GM18870 (cell line): ENCODE data around the gene LCMT1.
"Not testable (repeated sequence)": the region's sequence is repeated elsewhere in the genome, so short reads cannot be mapped to it uniquely, and the experiment has no call there.

Experiments used
- ATAC-seq: cut with Tn5 transposase; IDR thresholded peaks from one replicate; pipeline ENCODE4 v1.9.1; 2021; ENCODE audit warnings: moderate library complexity; ENCODE audit not compliant: unreplicated experiment

LCMT1 gene

GRCh38 chr16:25138130-25138529, 26.6 kb downstream of the LCMT1 start:
- no peak for ATAC-seq

DNA sequence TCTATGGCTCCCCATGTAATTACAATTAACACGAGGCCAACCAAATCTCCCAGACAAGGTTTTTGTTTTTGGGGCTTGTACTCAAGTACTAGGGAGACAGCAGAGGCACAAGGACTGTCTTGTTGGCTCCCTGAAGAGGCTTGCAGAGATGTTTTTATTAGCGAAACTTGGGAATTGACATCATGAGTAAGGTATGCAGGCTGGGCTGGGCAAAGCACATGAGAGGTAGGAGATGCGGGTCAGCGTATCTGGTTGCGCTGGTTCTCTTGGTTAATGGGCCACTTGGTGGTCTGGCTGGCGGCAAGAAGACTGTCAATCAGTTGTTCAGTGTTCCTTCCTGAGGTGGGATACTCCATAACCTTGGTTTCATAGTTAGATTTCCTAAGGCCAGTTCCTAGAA, 28.9 kb downstream of the LCMT1 start:
- no peak for ATAC-seq

DNA sequence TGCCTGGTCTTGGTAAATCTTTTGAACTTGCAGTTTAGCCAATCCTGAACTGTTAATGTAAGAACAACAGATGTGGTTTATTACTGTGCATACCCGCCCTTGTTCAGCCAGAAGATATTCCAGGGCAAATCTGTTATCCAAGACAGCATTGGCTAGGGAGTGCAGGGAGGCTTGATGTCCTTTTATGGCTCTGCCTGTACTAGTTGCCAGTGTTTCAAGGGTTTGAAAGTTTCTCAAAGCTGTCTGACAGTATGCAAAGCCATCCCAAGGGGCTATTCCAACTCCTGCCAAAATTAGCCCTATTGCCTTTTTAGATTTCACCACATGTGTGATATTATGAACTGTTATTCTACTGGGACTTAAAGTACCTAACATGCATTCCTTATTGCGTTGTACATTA, 30.1 kb downstream of the LCMT1 start:
- ATAC-seq: no peak

- no peak for ATAC-seq
These were observed 32.4 kb downstream of the LCMT1 start for GRCh38 chr16:25143928-25144327.

DNA sequence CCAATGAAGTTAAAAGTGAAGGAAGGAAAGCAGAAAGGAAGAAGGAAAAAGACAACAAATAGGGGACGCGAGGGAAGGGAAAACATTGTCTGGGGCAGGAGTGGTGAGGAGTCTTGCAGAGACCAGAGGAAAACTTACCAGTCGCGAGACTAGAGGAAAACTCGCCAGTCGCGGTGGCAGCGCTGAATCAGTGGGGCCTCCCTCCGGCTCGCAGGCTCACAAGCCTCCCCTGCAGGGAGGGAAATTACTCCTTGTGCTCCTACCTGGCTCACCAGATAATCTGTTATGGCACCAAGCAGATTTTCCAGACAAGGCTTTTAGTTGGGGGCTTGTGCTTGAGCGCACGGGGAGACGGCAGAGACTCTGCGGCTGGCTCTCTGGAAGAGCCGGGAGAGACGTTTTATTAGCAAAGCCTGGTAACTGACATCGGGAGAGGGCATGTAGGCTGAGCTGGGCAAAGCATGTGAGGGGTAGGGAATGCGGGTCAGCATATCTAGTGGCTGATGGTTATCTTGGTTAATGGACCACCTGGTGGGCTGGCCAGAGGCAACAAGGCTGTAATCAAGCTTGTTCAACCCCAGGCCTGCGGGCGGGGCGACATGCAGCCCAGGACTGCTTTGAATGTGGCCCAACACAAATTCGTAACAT, 37.1 kb downstream of the LCMT1 start:
- no peak for ATAC-seq

DNA sequence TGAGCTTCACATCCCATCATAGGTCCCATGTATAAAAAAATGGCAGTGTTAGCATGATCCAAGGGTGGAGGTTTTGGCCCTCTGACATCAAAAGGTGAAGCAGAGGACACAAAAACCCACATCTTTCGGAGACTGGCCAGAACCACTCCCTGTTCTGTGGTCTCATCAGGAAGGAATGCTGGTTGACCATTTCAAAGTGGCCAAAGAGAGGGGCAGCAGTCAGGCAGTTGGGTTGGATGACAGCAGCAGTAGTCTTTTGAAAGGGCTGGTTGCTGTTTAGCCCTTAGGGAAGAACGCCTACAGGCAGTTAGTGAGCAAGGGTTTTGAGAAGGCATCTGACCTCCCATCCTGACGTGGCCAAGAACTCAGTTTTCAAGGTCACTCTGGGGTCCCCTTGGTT, 40.5 kb downstream of the LCMT1 start:
- no peak for ATAC-seq

- no peak for ATAC-seq
These were observed 44.3 kb downstream of the LCMT1 start for GRCh38 chr16:25155553-25156460.

- ATAC-seq: no peak
These were observed 45.8 kb downstream of the LCMT1 start for GRCh38 chr16:25157271-25157875.

GRCh38 chr16:25158401-25158800, 46.9 kb downstream of the LCMT1 start:
- no peak for ATAC-seq

- ATAC-seq: no peak
These were observed 50.3 kb downstream of the LCMT1 start for GRCh38 chr16:25161753-25162367.

DNA sequence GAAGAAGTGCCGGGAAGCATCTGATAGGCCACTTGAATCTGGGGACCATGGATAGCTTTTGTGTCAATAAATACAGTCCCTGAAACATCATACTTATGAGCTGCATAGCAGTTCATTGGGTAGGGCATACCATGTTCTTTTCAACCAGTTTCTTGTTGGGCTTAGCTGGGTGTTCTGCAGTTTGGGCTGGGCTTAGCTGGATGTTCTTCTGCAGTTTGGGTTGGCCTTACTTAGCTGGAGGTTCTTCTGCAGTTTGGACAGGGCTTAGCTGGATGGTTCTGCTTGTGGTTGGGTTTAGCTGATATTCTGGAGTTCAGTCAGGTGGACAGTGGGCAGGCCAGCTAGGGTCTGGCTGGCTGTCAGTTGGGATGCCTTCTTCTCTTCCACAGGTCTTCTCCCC, 52.1 kb downstream of the LCMT1 start:
- no peak for ATAC-seq

GRCh38 chr16:25165284-25165683, 53.7 kb downstream of the LCMT1 start:
- ATAC-seq: no peak

- not testable (repeated sequence) for ATAC-seq
These were observed 56.4 kb downstream of the LCMT1 start for GRCh38 chr16:25167920-25168319.

DNA sequence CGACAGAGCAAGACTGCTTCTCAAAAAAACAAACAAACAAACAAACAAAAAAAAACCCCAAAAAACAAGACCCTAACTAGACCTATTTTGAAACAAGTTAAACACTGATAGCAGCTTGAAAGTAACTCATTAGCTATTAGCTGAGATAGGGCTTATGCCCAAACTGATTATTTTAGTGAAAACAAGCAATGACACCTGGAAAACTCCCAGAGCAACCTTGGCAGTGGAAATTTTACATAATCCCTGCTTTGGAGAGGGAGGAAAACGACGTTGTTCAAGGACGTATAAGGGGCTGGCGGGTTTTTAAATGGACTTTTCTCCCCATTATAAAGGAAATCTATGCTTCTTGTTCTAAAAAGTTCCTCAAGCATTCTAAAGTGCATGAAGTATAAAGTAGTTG, 59.8 kb downstream of the LCMT1 start:
- no peak for ATAC-seq

- no peak for ATAC-seq
These were observed 61.3 kb downstream of the LCMT1 start for GRCh38 chr16:25172831-25173230.

DNA sequence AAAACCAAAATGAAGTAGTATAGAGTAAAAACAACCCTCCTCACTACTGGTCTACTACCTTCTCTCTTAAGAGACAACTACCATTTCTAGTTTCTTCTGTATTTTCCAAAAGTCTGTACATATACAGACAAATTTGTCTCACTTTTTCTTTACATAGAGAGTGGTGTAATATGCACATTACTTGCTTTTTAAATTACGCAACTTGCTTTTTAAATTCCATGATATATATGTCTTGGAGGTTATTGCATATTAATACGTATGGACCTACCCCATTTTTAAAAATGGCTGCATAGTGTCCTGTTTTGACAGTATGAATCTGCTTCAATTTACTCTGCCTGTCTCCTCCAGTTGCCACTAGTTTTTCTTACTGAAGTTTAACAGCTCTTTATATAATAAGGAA, 62.7 kb downstream of the LCMT1 start:
- no peak for ATAC-seq

- ATAC-seq: no peak
These were observed 64.6 kb downstream of the LCMT1 start for GRCh38 chr16:25176136-25176535.

DNA sequence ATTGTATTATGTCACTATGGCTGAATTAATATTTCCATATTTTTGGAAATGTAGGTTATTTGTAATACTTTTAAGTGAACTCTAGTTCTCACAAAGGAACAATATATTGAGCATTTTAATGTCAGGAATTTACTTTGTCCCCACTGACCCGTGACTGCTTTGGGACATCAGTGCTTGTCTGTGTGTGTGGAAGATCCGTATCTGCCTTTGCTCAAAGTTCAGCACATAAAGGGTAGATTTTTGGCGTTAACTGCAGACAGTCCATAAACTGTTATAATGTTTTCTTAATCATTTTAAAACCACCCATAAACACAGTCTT, 65.9 kb downstream of the LCMT1 start:
- ATAC-seq: no peak

DNA sequence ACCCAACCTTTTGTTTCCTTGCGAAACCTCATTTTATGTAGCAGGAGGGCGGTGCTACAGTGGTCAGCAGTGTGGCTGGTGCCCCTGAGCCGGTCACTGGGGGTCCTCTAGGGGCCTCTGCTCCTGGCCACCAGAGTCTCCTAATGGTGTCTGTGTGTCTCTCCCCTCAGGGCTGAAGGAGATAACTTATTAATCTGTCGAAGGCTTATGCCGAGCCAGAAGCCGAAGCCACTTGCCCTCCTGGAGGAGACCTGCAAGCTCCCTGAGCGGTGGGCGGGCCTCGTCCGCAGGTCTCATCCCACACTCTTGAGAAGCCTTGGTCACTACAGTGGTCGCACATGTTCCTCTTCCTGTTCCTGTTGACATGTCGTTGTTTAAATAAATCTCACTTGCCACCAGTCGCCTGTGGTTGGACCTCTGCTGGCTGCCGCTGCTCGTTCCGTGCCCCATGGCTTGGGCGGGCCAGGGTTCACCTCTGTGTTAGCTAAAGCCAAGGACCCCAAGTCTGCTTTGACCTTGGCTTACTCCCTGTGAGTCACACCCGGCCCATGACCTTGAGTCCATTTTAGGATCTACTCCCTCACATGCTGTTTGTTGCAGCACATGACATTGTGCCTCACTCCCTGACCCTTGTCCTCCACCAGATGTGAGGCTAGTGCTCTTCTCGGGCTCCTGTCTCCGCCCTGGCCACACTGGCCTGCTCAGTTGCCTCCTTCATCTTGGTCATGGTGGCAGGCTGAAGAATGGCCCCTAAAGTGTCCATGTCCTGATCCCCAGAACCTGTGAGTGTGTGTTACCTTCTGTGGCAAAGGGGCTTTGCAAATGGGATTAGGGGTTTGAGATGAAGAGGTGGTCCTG, 66.5 kb downstream of the LCMT1 start:
- ATAC-seq: no peak

- not testable (repeated sequence) for ATAC-seq
These were observed 69.7 kb downstream of the LCMT1 start for GRCh38 chr16:25181236-25181635.

- ATAC-seq: no peak
These were observed 73.2 kb downstream of the LCMT1 start for GRCh38 chr16:25184771-25185170.
